HG03354 (cell line): ENCODE data around the gene SRRD.

ENCODE experiments used
- ATAC-seq: cut with Tn5 transposase; IDR thresholded peaks from one replicate; pipeline ENCODE4 v1.9.1; 2021; ENCODE audit warnings: mild to moderate bottlenecking; ENCODE audit not compliant: unreplicated experiment, poor library complexity, severe bottlenecking

The SRRD gene

DNA sequence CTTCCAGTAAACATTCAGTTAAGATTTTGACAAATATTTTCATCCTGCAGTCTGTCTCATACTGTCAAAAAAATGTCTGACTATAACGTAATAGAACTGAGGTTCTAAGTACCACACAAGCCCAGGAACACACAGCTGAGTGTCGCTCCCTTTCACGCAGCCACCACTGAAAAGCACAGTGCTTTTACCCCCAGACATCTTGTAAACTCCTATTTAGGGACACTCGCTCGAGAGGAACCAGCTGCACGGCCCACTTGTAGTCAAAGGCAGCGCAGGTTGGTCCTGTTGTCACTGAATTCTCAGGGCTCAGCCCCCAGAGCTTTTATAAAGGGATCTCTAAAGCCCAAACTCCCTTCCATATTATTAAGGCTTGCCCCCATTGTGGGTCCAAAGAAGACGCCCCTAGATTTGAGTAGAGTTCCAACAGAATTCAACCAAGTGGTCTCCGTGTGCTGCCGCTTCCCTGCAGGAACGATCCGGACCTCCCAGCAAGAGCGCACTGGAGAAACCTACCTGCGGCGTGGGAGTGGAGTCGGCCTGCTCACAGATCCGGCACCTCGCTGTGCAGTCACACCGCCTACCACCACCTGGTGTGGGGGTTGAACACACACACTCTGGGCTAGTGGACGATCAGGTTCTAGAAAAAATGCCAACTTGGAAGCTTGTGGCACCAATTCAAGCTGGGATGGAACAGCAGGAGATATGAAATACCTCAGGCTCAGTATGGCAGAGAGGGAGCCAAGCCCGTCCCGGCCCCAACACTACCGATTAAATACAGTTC, 31.3 kb upstream of the SRRD start:
- ATAC-seq = no peak

DNA sequence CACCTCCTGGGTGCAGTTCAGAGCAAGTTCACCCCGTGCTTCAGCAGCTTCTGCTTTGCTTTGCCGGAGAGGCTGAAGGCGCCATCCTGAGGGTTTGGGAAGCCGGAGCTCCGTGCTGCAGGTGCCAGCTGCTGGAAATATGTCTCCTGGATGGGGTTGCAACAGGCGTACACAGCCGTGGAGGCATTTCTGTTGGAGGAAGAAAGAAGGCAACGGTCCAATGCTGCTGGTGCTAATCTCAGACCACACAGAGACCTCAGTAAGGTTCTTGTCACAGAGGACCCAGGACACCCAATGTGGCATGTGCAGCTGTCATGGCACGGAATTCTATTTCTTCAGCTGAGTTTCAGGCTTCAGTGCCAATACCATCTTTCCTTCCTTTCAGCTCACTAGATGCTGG, 30.5 kb upstream of the SRRD start:
- ATAC-seq = no peak

DNA sequence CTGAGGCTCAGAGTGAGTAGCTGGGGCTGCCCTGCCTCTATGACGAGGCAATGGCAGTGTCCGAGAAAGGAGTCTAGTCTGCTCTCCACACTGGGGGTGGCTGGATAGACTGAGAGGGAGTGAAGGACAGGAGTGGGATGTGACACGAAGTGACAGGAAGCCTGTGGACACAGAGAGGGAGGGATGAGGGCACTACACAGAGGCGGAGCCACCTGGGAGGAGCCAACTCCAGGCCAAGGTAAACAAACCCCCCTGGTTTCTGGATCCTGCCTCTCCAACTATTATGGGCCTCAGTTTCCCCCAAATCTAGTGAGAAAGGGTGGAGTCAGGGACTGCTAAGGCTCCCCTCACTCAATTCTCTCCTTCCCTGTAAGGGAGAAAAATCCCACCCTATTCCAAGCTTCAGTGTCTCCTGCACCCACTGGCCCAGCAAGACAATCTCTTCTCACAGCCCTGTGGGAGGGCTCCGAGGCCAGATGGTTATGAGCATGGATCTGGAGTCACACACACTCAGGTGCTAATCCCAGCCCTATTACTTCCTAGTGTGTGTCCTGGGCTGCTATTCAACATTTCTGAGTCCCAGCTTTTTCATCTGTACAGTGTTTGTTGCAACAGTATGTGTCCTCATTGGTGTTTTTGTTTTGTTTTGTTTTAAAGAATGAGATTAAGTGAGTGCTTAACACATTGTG, 29.7 kb upstream of the SRRD start:
- no peak for ATAC-seq

DNA sequence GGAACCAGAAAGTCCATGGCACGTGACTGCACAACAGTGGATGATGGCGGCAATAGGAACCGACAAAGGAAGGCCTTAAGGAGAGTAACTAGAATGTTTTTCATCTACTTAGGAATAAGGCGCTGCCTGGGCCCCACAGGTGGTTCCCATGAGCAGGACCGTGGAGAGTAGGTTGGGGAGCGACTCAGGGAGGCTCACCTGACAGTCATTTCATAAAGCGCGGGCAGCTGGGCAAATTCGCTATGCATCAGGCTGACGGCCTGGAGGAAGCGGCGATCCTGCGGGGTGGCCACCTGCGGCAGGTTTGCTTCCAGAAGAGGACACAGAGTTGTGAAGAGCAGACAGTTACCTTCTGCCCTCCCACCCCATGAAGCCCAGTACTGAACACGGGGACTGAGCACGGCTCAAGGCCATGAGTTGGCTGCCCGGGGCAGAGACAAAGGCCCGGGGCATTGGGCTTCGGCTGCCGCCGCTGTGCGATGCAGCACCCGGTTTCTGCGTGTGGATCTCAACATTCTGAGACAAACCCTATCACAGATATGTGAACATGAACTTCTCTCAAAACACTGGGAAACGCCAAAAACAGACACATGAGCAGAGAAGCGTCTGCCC, 25.9 kb upstream of the SRRD start:
- no peak for ATAC-seq

DNA sequence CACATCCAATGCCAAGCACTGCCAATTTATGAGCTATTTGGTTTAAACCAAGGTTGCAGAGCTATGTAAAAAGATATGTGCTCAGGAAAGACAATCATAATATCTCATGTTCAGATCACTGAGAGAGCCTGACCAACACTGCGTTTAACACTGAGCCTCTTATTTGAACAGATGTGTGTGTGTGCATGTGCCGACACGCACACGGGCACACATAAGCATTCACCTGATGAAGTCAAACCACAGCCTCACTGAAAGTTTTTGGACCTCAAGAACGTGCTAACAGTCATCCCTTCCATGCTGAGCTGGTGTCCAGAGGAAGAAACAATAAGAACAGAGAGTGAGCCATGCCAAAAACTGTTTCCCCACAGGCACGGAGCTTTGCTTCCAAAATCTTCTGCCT, 23.5 kb upstream of the SRRD start:
- no peak for ATAC-seq

DNA sequence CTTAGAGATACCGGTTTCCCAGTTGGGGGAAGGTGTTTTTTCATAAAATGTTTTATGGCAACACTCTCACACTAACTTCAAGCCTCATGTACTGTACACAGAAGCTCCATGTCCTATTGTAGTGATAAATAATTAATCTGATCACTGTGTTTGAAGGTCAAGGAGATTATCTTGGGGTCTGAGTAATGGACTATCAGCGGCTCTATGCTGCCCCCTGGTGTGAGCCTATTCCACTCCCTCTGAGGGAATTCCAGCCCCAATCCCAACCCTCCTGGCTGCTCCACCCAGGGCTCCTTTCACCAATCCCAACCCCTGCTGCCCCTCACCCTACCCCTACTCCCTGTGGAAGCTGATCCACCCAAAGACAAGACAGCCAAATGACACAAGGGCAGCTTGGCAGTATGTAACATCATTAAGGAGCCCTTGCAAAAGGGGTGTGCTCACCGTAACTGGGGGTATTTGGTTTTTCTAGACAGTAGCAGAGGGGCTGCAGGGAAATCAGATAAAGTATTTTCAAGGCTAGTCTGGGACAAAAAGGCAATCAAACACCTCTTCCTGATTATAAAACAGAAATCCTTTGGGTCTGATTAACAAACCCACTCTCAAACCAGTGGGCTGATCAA, 22.4 kb upstream of the SRRD start:
- no peak for ATAC-seq

DNA sequence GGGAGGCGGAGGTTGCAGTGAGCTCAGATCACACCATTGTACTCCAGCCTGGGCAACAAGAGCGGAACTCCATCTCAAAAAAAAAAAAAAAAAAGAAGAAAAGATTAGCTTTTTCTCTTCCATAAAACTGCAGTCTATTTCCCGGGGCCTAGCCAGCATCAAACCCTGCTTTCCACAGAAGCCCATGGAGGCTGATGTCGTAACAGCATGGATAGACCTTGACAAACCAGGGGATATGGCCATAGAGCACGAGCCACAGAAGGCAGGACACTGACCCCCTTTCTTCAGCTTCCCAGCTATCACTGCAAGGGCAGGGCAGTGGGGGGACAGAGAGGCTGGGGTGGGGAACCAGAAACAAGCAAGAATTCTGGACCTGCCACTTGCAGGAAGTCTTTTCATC, 21.6 kb upstream of the SRRD start:
- no peak for ATAC-seq

DNA sequence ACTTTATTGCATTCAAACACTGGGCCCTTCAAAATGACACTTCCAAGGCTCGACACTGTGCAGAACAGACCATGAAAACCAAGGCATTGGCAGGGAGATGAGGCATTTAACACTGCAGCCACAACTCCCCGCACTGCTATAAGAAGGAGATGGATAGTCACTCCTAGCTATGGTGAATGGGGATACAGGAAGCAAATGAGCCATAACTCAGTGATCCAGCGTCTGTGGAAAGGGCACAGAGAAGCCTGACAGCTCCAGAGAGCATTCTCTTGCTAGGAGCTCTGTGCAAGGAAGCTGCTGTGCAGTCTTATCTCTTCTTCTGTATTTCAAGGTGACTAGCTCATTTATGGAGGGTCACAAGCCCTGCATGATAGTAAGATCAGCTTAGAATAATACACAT, 21.0 kb upstream of the SRRD start:
- no peak for ATAC-seq

DNA sequence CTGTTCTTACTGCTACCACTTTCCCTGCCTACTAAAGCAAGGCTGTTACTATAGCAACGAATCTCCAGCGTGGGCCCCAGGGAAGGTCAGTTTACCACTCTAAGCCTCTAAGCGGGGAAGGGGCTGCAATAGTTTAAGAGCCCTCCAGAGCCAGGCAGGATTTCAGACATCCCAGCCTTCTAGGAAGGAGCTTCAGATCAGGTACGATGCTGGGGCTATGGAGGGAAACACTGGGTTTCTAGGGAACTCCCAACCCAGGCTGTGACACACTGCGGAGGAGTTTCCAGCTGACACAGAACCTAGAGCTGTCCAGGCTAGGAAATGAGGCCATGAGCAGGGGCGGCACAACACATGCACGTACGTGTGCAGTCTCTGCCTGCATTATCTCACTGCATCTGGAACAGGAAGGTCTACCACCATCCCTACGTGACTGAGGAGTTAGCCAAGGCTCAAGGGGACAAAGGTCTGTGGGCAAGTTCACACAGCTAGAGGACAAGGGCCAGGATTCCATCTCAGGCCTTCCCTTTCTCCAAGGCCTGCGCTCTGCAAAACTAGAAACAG, 20.5 kb upstream of the SRRD start:
- ATAC-seq = no peak

DNA sequence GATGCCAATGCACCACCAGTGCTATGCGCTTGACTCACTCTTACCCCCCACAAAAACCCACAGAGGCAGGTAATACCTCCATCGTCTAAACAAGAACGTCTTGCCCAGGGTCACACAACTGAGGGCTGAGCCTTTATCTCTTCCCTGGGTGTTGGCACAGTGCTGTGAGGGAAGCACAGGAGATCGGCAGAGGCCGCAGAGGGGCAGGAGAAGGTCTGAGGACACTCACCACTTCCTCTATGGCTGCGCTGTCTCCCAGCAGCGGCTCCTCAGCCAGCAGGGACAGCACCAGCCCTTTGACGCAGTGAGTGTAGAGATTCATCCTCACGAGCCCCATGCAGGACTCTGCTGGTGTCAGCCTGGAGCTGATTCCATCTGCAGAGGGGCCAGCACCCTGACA, 20.0 kb upstream of the SRRD start:
- no peak for ATAC-seq

DNA sequence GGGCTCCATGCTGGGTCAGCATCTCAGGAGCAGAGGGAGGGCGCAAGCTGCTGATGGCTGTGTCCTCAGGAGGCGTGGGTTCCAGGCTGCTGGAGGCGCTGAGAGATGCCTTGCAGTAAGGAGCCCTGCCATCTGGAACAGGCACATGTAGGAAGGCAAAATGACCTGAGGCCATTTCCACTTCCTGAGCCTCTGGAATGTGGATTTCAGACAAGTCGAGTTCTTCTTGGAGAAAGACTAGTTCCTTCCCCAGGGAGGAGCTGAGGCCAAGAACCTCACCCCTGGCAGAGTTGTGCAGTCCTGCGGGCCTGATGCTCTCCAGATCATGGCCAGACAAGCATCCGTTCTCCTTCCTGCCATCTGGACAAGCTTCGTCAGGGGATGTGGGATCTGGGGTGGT, 19.4 kb upstream of the SRRD start:
- no peak for ATAC-seq

DNA sequence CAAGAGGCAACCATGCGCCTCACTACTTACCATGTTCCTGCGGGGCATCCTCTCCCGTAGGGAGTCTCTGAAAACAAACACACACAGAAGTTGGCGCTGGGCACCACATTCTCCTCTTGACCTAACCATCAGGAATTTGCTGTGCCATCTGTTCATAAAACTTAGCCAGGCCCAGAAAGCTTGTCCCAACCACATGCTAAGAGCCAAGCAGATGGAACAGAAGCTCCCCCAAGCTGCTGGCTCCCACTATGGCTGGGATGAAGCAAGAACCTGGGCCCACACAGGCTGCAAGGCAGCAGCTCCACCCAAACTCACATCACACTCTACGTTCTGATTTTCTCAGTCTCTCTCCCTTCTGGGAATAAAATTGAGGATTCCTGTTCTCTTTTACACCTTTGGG, 17.5 kb upstream of the SRRD start:
- ATAC-seq = no peak

DNA sequence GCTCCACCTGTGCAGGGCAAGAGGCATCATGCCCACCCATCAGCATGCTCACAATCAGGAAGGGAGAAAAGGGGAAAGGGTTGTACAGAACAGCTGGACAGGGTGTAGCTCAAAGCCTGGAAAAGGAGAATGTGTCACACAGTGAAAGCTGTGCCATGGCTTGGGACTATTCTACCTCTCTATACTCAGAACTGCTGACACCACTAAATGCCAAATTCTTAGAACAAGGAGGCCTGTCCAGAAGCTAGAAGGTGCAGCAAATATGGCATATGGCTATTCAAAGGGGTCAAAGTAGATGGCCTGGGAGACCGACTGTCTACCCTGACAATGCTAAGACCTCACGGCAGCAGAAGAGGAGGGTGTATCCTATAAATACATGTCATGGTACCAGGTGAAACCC, 12.9 kb upstream of the SRRD start:
- ATAC-seq = no peak

DNA sequence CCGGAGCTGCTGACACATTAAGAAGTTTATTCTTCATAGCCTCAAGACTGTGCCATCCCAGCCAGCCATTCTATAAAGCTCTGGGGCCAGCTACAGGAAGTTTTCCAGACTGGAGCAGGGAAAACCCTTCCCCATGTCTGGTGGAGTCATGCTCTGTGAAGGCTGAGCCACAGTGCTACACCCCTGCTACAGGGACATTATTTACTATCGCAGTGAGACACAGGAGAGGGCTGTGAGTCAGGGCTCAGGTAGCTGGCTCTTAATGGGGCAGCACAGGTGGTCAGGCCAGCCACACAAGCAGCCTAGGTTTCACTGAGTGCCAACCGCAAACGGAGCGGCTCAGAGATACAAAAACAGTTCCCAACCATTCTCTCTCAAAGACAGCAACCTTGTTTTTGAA, 12.2 kb upstream of the SRRD start:
- no peak for ATAC-seq

DNA sequence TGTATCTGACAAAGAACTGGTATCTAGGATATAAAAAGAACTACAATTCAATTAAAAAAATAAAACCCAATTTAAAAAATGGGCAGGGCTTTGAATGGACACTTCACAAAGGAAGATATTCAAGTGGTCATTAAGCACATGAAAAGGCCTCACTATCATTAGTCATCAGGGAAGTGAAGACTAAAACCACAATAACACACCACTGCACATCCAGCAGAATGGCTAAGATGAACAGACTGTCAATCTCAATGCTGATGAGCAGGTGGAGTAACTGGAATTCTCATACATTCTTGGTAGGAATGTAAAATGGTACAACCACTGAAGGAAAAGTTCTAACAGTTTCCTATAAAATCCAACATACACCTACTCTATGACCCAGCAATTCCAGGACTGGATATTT, 9.0 kb upstream of the SRRD start:
- no peak for ATAC-seq

DNA sequence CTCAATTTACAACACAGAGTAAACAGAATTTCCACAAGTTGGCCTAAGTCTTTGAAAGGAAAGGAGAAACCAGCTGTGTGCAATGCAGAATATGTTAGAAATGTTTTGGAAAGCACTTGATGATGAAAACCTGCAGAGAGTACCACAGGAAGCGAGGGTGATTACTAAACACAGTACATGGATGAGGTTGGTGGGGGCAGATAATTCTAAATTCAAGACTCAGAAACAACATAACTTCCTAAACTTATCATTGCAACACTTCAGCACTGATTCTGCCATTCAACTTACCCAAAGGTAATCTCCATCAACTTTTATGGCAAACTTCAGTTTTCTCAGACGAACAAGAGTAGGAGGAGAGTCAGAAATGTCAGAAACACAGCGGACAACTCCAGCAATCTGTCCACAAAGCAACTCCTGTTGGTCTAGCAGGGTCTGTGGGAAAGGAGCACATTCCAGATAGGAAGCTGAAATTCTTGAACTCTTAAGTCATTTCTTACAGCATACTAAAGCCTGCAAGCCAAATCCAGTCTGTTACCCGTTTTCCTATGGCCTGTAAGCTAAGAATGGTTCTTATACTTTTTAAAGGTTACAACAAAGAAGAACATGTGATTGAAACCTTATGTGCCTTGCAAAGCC, 6.9 kb upstream of the SRRD start:
- ATAC-seq = no peak

DNA sequence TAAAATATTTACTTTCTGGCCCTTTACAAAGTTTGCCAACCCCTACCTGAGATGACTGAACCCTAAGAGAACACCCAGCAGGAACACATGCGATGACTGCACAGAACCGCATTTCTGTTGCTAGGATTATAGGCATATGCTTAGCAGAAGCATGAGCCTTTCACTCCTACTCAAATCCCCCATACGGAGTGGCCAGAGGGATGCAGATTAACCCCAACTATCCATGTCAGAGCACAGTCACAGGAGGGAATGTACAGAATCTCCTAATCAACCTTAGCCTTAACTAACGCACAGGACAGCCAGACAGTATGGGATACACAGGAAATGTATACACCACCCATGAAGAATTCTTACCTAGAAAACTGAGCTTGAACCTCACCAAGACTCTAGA, 6.3 kb upstream of the SRRD start:
- no peak for ATAC-seq

DNA sequence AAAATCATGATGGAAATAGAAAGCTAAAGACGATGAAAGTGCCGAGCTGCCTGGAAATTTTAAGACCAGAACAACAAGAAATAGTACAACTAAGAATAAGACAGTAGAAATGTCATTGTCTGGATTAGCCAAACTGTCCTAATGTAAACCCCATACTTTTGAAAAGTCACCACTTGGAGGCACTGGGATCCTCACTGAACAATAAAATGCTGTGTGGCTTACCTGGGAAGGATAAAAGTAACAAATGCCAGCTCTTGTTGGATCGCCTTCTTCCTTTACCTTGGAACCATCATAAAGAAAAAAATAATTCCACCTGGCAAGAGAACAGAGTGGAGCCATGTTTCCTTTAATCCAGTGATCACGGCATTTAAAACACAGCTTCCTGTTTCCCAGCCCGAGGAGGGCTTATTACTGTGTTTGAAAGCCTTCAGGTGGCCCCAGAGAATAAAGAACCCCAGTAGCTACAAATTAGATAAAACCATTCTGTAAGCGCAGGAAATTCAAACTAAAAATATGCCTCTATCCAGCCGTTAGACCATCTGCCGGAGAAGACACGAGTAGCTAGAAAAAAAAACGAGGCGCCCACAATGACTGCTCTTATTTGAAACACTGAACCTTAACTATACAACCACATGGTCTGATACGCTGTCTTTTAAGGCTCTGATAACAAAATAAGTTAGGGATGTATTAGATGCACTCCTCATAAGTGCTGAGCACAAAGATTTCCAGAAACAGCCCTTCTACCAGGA, 4.5 kb upstream of the SRRD start:
- no peak for ATAC-seq

DNA sequence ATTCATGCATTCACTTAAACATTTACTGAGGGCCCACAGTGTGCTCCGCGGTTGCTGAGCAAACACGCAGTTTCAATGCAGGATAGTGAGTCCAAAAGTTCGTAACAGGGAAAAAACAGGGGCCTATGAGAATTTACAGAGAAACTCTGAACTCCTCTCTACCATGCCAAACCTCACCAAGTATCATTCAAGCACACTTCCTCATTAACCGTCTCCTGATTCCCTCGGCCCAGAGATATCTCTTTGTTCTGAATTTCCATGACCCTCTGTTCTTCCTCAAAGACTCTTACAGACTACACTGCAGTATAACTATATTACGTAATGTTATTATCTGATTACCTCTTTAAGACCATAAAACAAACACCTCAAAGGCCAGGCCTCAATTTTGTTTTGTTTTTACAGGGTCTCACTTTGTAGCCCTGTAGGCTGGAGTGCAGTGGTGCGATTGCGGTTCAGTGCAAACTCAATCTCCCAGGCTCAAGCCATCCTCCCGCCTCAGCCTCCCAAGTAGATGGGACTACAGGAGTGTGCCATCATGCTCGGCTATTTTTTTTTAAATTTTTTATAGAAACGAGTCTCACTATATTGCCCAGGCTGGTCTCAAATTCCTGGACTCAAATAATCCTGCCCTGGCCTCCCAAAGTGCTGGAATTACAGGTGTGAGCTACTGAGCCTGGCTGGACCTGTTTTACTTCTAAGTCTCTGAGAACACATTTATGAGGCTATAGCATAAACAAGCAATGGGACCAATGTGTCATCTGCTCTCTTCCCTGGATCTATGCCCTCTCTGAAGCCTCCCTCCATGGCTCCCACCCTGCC, 3.7 kb upstream of the SRRD start:
- no peak for ATAC-seq
